ENCODE results near the gene SLC26A1. TPM values are rescaled to one million over a fixed set of nuclear protein-coding genes. Genes with fewer than 3 reads are reported as not detected.

The SLC26A1 gene
- total and polyA plus RNA-seq, 2 of the 13 experiments (the other 11 are each of a cell fraction or from before 2014, with no cell fraction given): 5.4 to 22.9 TPM

- TF ChIP-seq CENPT (CRISPR knock-in tag; IDR thresholded peaks at IDR 0.05; ENCODE audit: low read depth) (no peak), FLYWCH1 (CRISPR knock-in tag; IDR thresholded peaks at IDR 0.05) (no peak), ZBTB7A (CRISPR knock-in tag; IDR thresholded peaks at IDR 0.05) (no peak)
Observed at GRCh38 chr4:1026115-1026514, 32.9 kb upstream of the SLC26A1 start (continued).

- ChIA-PET CTCF (ENCODE audit: low intra/inter-chr PET ratio, low total read pairs) (no interaction called here), POLR2A (no interaction called here)
- Histone ChIP-seq H3K4me1 (ENCODE audit: insufficient read depth, low read length) (peaks cover 20% of the 10 kb centered on the region), H3K27me3 (ENCODE audit: control insufficient read depth in 1 of 2, insufficient read depth in 2 of 2, low read length in 2 of 2) (peaks cover 7 to 18% of the 10 kb centered on the region in 2 experiments; a peak in 4 of 5 replicates), H3K4me2 (ENCODE audit: low read depth, low read length) (no peak overlapping the region), H2AFZ (ENCODE audit: low read length) (no peak overlapping the region), H3K36me3 (replicated peaks in 1 of 2; ENCODE audit: control insufficient read depth in 1 of 2, insufficient read depth in 2 of 2, low read length in 2 of 2) (peaks cover 8 to 12% of the 10 kb centered on the region in 2 experiments; a peak in 4 of 5 replicates), H3K79me2 (ENCODE audit: insufficient read depth, low read length) (no peaks in the 10 kb centered on the region), H3K9ac (ENCODE audit: insufficient read depth, low read depth, low read length) (no peak overlapping the region), H3K9me3 (ENCODE audit: low read length) (no peaks in the 10 kb centered on the region), H4K20me1 (ENCODE audit: insufficient read depth, low read length) (no peaks in the 10 kb centered on the region), H3K27ac (ENCODE audit: extremely low read length, insufficient read depth, low read length) (no peak overlapping the region), H3K4me3 (replicated peaks in 1 of 3; ENCODE audit: insufficient read depth in 1 of 3, low read depth in 2 of 3, low read length in 3 of 3) (no peak overlapping the region)
- ATAC-seq (no peak), DNase-seq (ENCODE audit: low spot score) (no peak), FAIRE-seq (no peak)
- in situ Hi-C loops (cut with HindIII; ENCODE audit: extremely low pct_ligation_motif_present, low pct_unique_long_range_greater_than_20kb) (no loop called here), intact Hi-C loops (cut with micrococcal nuclease; ENCODE audit: unreplicated experiment) (no loop called here)
- BruUV-seq (replicated peaks): no TSS peak
- 92% methylated on average over 20 of the region's 32 CpGs for WGBS (ENCODE audit: low lambda C conversion rate)
- TF ChIP-seq ZBTB44 (CRISPR knock-in tag; IDR thresholded peaks at IDR 0.05): no peak
- TF ChIP-seq AGO2 (optimal IDR thresholded peaks at IDR 0.05; ENCODE audit: low read depth, low read length): peak; percentile 22
- TF ChIP-seq SKI (IDR thresholded peaks at IDR 0.05; ENCODE audit: partially characterized antibody): peak; percentile 54
- peak; percentile 13; the same call in 1 of the 2 replicates for TF ChIP-seq ZBTB38 (CRISPR knock-in tag; IDR thresholded peaks at IDR 0.05)
Observed at GRCh38 chr4:1024882-1025545, 31.8 kb upstream of the SLC26A1 start.

All from HepG2 (cell line).